GM12892 (cell line): ENCODE data around the gene SLC5A5.
"Not testable (repeated sequence)": the region's sequence is repeated elsewhere in the genome, so short reads cannot be mapped to it uniquely, and the experiment has no call there.

Experiments
- POLR2A ChIP-seq: IDR thresholded peaks from 2 replicates; pipeline ENCODE4 v1.6.1; 2011; ENCODE audit warnings: low read depth, low read length, control low read depth
- POLR2AphosphoS5 ChIP-seq: IDR thresholded peaks from 2 replicates; pipeline ENCODE4 v1.6.1; 2011; ENCODE audit warnings: low read depth, low read length, control low read depth
- TAF1 ChIP-seq: IDR thresholded peaks from 2 replicates; pipeline ENCODE4 v1.6.1; 2011; ENCODE audit warnings: low read depth, mild to moderate bottlenecking, control low read depth, low read length, borderline replicate concordance

DNA sequence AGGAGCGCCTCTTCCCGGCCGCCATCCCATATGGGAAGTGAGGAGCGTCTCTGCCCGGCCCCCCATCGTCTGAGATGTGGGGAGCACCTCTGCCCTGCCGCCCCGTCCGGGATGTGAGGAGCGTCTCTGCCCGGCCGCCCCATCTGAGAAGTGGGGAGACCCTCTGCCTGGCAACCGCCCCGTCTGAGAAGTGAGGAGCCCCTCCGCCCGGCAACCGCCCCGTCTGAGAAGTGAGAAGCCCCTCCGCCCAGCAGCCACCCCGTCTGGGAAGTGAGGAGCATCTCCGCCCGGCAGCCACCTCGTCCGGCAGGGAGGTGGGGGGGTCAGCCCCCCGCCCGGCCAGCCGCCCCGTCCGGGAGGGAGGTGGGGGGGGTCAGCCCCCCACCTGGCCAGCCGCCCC is 46.4 kb downstream of the SLC5A5 start:
- not testable (repeated sequence) for TF ChIP-seq POLR2A, TAF1, POLR2AphosphoS5
